ENCODE data around the gene SFTPB. TPM values are rescaled to one million over a fixed set of nuclear protein-coding genes. Genes with fewer than 3 reads are reported as not detected.
A peak's percentile ranks its signal among the peaks of the same experiment; 100 is the strongest.

Gene SFTPB
- total RNA-seq, 2 donors from 2014 or later, result not detected

- Histone ChIP-seq H3K9me3 (no peaks in the 10 kb centered on the region), H3K27ac (no peak overlapping the region), H3K27me3 (replicated peaks; ENCODE audit: insufficient read depth) (no peaks in the 10 kb centered on the region), H3K36me3 (no peaks in the 10 kb centered on the region), H3K4me3 (no peak overlapping the region), H3K4me1 (ENCODE audit: control insufficient read depth in 1 of 2, low read depth in 2 of 2) (peaks cover 7 to 37% of the 10 kb centered on the region in 2 donors)
- DNase-seq (ENCODE audit: low spot score), result no peak
- no peak for TF ChIP-seq CTCF (IDR thresholded peaks at IDR 0.05)
- no peak for ATAC-seq (ENCODE audit: insufficient number of reproducible peaks, low FRiP score, low read depth)
Measured at GRCh38 chr2:85713836-85714235, 45.8 kb upstream of the SFTPB start.

- H3K4me1 ChIP-seq (ENCODE audit: control insufficient read depth in 1 of 2, low read depth in 2 of 2), result peaks cover 7 to 37% of the 10 kb centered on the region in 2 donors
- H3K4me3 ChIP-seq, result no peak overlapping the region
- no peaks in the 10 kb centered on the region for H3K27me3 ChIP-seq (replicated peaks; ENCODE audit: insufficient read depth)
- ATAC-seq (ENCODE audit: insufficient number of reproducible peaks, low FRiP score, low read depth) (peak; percentile 18), DNase-seq (ENCODE audit: low spot score) (no peak)
- H3K27ac ChIP-seq, result peak overlapping the region; percentile 7 to 46
- no peaks in the 10 kb centered on the region for H3K36me3 ChIP-seq
- no peaks in the 10 kb centered on the region for H3K9me3 ChIP-seq
- no peak for TF ChIP-seq CTCF (IDR thresholded peaks at IDR 0.05)
Measured at GRCh38 chr2:85712849-85713612, 45.0 kb upstream of the SFTPB start.

- no peak for ATAC-seq (ENCODE audit: insufficient number of reproducible peaks, low FRiP score, low read depth)
- Histone ChIP-seq H3K27me3 (replicated peaks; ENCODE audit: insufficient read depth) (no peaks in the 10 kb centered on the region), H3K9me3 (no peaks in the 10 kb centered on the region), H3K27ac (peak overlapping the region in 1 of 2 donors; percentile 46), H3K36me3 (no peaks in the 10 kb centered on the region), H3K4me1 (ENCODE audit: control insufficient read depth in 1 of 2, low read depth in 2 of 2) (peaks cover 7 to 41% of the 10 kb centered on the region in 2 donors), H3K4me3 (no peak overlapping the region)
- DNase-seq (ENCODE audit: low spot score), result no peak
- no peak for TF ChIP-seq CTCF (IDR thresholded peaks at IDR 0.05)
Measured at GRCh38 chr2:85712336-85712735, 44.3 kb upstream of the SFTPB start.

GRCh38 chr2:85711578-85712060 is 43.6 kb upstream of the SFTPB start:
- TF ChIP-seq CTCF (IDR thresholded peaks at IDR 0.05), result no peak

GRCh38 chr2:85710687-85711577 is 42.9 kb upstream of the SFTPB start:
- TF ChIP-seq CTCF (IDR thresholded peaks at IDR 0.05), result no peak
- H3K4me1 ChIP-seq (ENCODE audit: control insufficient read depth in 1 of 2, low read depth in 2 of 2), result peaks cover 7 to 49% of the 10 kb centered on the region in 2 donors
- ATAC-seq (ENCODE audit: insufficient number of reproducible peaks, low FRiP score, low read depth), result no peak

More at GRCh38 chr2:85711578-85712060, 43.6 kb upstream of the SFTPB start:
- H3K4me3 ChIP-seq, result no peak overlapping the region
- no peaks in the 10 kb centered on the region for H3K9me3 ChIP-seq
- H3K36me3 ChIP-seq, result no peaks in the 10 kb centered on the region
- ATAC-seq (ENCODE audit: insufficient number of reproducible peaks, low FRiP score, low read depth), result no peak
- peak overlapping the region in 1 of 2 donors; percentile 46 for H3K27ac ChIP-seq
- H3K27me3 ChIP-seq (replicated peaks; ENCODE audit: insufficient read depth), result no peaks in the 10 kb centered on the region
- no peak for DNase-seq (ENCODE audit: low spot score)
- H3K4me1 ChIP-seq (ENCODE audit: control insufficient read depth in 1 of 2, low read depth in 2 of 2), result peaks cover 7 to 49% of the 10 kb centered on the region in 2 donors

More at GRCh38 chr2:85710687-85711577, 42.9 kb upstream of the SFTPB start:
- H3K36me3 ChIP-seq, result no peaks in the 10 kb centered on the region
- DNase-seq (ENCODE audit: low spot score), result no peak
- no peaks in the 10 kb centered on the region for H3K9me3 ChIP-seq
- no peaks in the 10 kb centered on the region for H3K27me3 ChIP-seq (replicated peaks; ENCODE audit: insufficient read depth)
- peak overlapping the region in 1 of 2 donors; percentile 46 for H3K27ac ChIP-seq
- H3K4me3 ChIP-seq, result no peak overlapping the region
